ENCODE results near the gene BABAM2. TPM values are rescaled to one million over a fixed set of nuclear protein-coding genes. Genes with fewer than 3 reads are reported as not detected.
A peak's percentile ranks its signal among the peaks of the same experiment; 100 is the strongest.
"Not testable (repeated sequence)": the region's sequence is repeated elsewhere in the genome, so short reads cannot be mapped to it uniquely, and the experiment has no call there.

The BABAM2 gene
- total and polyA plus RNA-seq, 9 of the 15 experiments (the other 6 are each of a cell fraction or from before 2014, with no cell fraction given) = 10.9 to 37.4 (median 25.6) TPM

DNA sequence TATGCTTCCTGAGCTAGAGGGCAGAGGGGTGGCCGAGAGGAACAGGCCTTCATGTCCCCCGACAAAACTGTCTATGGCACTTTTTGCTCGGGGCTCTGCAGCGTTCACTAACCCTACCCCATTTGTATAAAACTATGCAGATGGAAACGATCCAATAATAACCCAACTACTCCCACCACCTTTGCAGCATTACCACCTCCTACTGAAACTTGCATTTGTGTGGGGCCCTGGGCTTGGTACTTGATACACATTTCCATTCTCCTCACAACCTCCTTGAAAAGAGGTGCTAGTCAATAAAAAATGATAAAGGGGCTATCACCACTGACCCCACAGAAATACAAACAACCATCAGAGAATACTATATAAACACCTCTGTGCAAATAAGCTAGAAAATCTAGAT lies 438.7 kb downstream of the BABAM2 start:
- intact Hi-C loops (cut with micrococcal nuclease) (no loop called here), in situ Hi-C loops (cut with MboI) (no loop called here)
- FAIRE-seq (no peak), ATAC-seq (no peak), DNase-seq (ENCODE audit: extremely low read depth in 1 of 4, low spot score in 3 of 4) (no peak)
- H3K36me3 ChIP-seq (ENCODE audit: control insufficient read depth, insufficient read depth, low read length) = no peaks in the 10 kb centered on the region
- TF ChIP-seq POLR3A (IDR thresholded peaks at IDR 0.05; ENCODE audit: borderline replicate concordance, extremely low read depth, insufficient read depth, insufficient read length) (no peak), DACH1 (IDR thresholded peaks at IDR 0.05; ENCODE audit: partially characterized antibody) (no peak), PPARD (CRISPR knock-in tag; IDR thresholded peaks at IDR 0.05) (no peak), HLTF (IDR thresholded peaks at IDR 0.05) (no peak), CBFA2T2 (conservative IDR thresholded peaks at IDR 0.05) (no peak)
- CTCF ChIA-PET (ENCODE audit: low intra/inter-chr PET ratio) = no interaction called here
- H3K4me2 ChIP-seq (ENCODE audit: insufficient read depth, low read length) = no peak overlapping the region
- 46% methylated on average over 5 of the region's 5 CpGs for WGBS (ENCODE audit: insufficient coverage, low coverage, missing lambda C conversion rate)
- no peak overlapping the region for H3K27ac ChIP-seq (ENCODE audit: extremely low read depth, low read depth, low read length)
- H3K9me1 ChIP-seq (ENCODE audit: control insufficient read depth, insufficient read depth, low read length) = no peaks in the 10 kb centered on the region
- H3K9me3 ChIP-seq (replicated peaks; ENCODE audit: control insufficient read depth, insufficient read depth, low read depth, low read length) = no peaks in the 10 kb centered on the region
- no peak overlapping the region for H2AFZ ChIP-seq (ENCODE audit: low read depth, low read length)
- H3K4me1 ChIP-seq (replicated peaks in 1 of 2; ENCODE audit: control insufficient read depth in 2 of 2, insufficient read depth in 2 of 2, low read length in 2 of 2) = peaks cover 4 to 17% of the 10 kb centered on the region in 2 experiments; a peak in 2 of 5 replicates
- H3K4me3 ChIP-seq = no peak overlapping the region
- no peaks in the 10 kb centered on the region for H4K20me1 ChIP-seq (replicated peaks; ENCODE audit: control insufficient read depth, insufficient read depth, low read length)
- H3K27me3 ChIP-seq (ENCODE audit: control insufficient read depth in 2 of 2, insufficient read depth in 2 of 2, low read length in 2 of 2) = no peaks in the 10 kb centered on the region
- BruUV-seq (replicated peaks) = no TSS peak
- POLR2A ChIA-PET = interaction anchor here (0.6 to 1.0 kb wide), 2 partner anchors 9 to 13 kb away, joined by 3 read pairs; no protein-coding TSS in a partner anchor
- no peaks in the 10 kb centered on the region for H3K79me2 ChIP-seq (ENCODE audit: control insufficient read depth, insufficient read depth, low read length)
- H3K9ac ChIP-seq (ENCODE audit: insufficient read depth in 1 of 2, low read depth in 2 of 2, low read length in 2 of 2) = no peak overlapping the region

DNA sequence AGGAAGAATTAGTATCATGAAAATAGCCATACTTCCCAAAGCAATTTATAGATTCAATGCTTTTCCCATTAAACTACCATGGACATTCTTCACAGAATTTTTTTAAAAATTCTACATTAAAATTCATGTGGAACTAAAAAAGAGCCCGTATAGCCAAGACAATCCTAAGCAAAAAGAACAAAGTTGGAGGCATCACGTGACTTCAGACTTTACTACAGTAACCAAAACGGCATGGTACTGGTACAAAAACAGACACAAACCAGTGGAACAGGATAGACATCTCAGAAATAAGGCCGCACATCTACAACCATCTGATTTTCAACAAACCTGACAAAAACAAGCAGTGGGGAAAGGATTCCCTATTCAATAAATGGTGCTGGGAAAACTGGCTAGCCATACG lies 440.2 kb downstream of the BABAM2 start:
- BruUV-seq (replicated peaks); in situ Hi-C loops (cut with MboI): not testable (repeated sequence)
- WGBS (ENCODE audit: insufficient coverage, low coverage, missing lambda C conversion rate) = 37% methylated on average over 5 of the region's 5 CpGs

More for the DNA sequence above, 440.2 kb downstream of the BABAM2 start:
- H3K4me3 ChIP-seq; H3K27me3 ChIP-seq (ENCODE audit: control insufficient read depth in 2 of 2, insufficient read depth in 2 of 2, low read length in 2 of 2); FAIRE-seq; H2AFZ ChIP-seq (ENCODE audit: low read depth, low read length); H3K9ac ChIP-seq (ENCODE audit: insufficient read depth in 1 of 2, low read depth in 2 of 2, low read length in 2 of 2); H3K27ac ChIP-seq (ENCODE audit: extremely low read depth, low read depth, low read length); POLR2A ChIA-PET; H3K9me1 ChIP-seq (ENCODE audit: control insufficient read depth, insufficient read depth, low read length); CTCF ChIA-PET (ENCODE audit: low intra/inter-chr PET ratio); intact Hi-C loops (cut with micrococcal nuclease); ATAC-seq; H4K20me1 ChIP-seq (replicated peaks; ENCODE audit: control insufficient read depth, insufficient read depth, low read length); H3K36me3 ChIP-seq (ENCODE audit: control insufficient read depth, insufficient read depth, low read length); H3K4me2 ChIP-seq (ENCODE audit: insufficient read depth, low read length); DNase-seq (ENCODE audit: extremely low read depth in 1 of 4, low spot score in 3 of 4); H3K9me3 ChIP-seq (replicated peaks; ENCODE audit: control insufficient read depth, insufficient read depth, low read depth, low read length); H3K79me2 ChIP-seq (ENCODE audit: control insufficient read depth, insufficient read depth, low read length): not testable (repeated sequence)
- TF ChIP-seq CBFA2T2 (conservative IDR thresholded peaks at IDR 0.05) (0 out of 2 replicates have a peak, but pooled peaks have one; percentile 13), RAD51 (IDR thresholded peaks at IDR 0.05; ENCODE audit: borderline replicate concordance, low read depth) (peak; percentile 57; the same call in 1 of the 2 replicates)
- TF ChIP-seq, protein P1, sequence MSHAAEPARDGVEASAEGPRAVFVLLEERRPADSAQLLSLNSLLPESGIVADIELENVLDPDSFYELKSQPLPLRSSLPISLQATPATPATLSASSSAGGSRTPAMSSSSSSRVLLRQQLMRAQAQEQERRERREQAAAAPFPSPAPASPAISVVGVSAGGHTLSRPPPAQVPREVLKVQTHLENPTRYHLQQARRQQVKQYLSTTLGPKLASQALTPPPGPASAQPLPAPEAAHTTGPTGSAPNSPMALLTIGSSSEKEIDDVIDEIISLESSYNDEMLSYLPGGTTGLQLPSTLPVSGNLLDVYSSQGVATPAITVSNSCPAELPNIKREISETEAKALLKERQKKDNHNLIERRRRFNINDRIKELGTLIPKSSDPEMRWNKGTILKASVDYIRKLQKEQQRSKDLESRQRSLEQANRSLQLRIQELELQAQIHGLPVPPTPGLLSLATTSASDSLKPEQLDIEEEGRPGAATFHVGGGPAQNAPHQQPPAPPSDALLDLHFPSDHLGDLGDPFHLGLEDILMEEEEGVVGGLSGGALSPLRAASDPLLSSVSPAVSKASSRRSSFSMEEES (CRISPR knock-in tag; IDR thresholded peaks at IDR 0.05) = peak; percentile 52
- H3K4me1 ChIP-seq (replicated peaks in 1 of 2; ENCODE audit: control insufficient read depth in 2 of 2, insufficient read depth in 2 of 2, low read length in 2 of 2) = peaks cover under 1 to 15% of the 10 kb centered on the region in 2 experiments; a peak in 2 of 5 replicates
